ENCODE results near the gene ZBTB21. TPM values are rescaled to one million over a fixed set of nuclear protein-coding genes. Genes with fewer than 3 reads are reported as not detected.
A peak's percentile ranks its signal among the peaks of the same experiment; 100 is the strongest.

ZBTB21 gene
- total and polyA plus RNA-seq, 8 donors, result 2.9 to 9.5 (median 6.8) TPM

DNA sequence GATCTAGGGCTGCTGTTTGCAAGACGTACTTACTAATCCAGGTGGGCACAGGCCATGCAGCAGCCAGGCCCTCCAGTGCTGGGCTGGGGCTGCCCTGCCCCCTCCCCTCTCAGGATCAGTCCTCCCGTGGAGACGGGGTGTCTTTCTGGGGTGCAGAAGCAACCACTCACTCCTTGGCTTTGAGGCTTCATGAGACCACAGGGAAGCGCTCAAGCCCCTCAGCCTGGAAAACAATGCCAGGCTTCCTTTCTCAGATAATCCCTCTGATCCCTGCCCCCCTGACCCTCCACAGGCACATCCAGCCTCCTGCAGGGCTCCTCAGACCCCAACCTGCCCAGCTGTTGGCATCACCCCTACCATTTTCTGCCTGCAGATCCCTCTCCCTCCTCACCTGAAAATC lies 42.5 kb downstream of the ZBTB21 start:
- Histone ChIP-seq H3K36me3 (no peaks in the 10 kb centered on the region), H3K27me3 (no peaks in the 10 kb centered on the region), H3K4me3 (no peak overlapping the region), H3K9me3 (no peaks in the 10 kb centered on the region), H3K27ac (no peak overlapping the region), H3K4me1 (no peaks in the 10 kb centered on the region)
- 79 to 83% methylated on average over 4 of the region's 4 CpGs for WGBS, 2 donors
- TF ChIP-seq, protein P1, sequence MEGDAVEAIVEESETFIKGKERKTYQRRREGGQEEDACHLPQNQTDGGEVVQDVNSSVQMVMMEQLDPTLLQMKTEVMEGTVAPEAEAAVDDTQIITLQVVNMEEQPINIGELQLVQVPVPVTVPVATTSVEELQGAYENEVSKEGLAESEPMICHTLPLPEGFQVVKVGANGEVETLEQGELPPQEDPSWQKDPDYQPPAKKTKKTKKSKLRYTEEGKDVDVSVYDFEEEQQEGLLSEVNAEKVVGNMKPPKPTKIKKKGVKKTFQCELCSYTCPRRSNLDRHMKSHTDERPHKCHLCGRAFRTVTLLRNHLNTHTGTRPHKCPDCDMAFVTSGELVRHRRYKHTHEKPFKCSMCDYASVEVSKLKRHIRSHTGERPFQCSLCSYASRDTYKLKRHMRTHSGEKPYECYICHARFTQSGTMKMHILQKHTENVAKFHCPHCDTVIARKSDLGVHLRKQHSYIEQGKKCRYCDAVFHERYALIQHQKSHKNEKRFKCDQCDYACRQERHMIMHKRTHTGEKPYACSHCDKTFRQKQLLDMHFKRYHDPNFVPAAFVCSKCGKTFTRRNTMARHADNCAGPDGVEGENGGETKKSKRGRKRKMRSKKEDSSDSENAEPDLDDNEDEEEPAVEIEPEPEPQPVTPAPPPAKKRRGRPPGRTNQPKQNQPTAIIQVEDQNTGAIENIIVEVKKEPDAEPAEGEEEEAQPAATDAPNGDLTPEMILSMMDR (IDR thresholded peaks at IDR 0.05), result no peak
- peak in 1 of 6 donors; percentile 5 for DNase-seq
- ATAC-seq, result no peak
- intact Hi-C loops (cut with DNase I), result no loop called here
- no peak for FAIRE-seq

DNA sequence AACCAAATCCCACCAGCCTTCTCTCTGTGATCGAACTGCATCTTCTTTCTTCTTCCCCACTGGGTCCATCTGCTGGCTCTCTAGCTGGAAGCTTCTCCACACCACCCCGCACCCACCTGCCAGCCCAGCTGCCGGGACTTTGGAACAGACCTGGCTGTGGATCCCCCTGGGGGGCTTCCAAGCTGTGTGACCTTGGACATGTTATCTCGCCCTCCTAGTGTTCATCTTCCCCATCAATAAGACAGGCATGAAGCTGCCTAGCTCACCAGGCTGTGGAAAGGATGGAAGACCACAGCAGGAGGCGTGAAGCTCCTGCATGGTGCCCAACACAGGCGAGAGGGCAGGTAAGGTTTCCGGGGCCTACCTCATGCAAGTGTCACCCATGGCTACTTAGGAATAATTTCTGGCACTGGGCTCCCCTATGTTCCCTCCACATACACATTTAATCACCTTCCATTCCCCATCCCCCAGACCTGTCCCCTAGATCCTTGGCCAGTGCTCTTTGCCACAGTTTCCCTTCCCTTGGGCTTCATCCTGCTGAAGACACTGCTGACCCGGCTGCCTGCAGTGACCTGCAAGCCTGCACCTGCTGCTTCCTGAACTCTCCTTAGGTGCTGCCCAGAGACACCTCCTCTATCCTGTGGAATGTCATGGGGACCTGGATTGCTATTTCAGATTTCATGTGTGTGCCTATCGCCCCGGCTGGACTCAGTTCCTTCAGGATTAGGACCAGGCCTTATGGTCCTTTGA lies 43.1 kb downstream of the ZBTB21 start:
- intact Hi-C loops (cut with DNase I), result no loop called here
- FAIRE-seq (no peak), DNase-seq (peak in 2 of 6 donors; percentile 8), ATAC-seq (no peak)
- no peaks in the 10 kb centered on the region for H3K9me3 ChIP-seq
- H3K27me3 ChIP-seq, result no peaks in the 10 kb centered on the region
- no peaks in the 10 kb centered on the region for H3K4me1 ChIP-seq
- 81 to 90% methylated on average over 10 of the region's 10 CpGs for WGBS, 2 donors
- no peak overlapping the region for H3K4me3 ChIP-seq
- no peak overlapping the region for H3K27ac ChIP-seq
- no peaks in the 10 kb centered on the region for H3K36me3 ChIP-seq
- TF ChIP-seq, protein P1 (IDR thresholded peaks at IDR 0.05), result no peak

DNA sequence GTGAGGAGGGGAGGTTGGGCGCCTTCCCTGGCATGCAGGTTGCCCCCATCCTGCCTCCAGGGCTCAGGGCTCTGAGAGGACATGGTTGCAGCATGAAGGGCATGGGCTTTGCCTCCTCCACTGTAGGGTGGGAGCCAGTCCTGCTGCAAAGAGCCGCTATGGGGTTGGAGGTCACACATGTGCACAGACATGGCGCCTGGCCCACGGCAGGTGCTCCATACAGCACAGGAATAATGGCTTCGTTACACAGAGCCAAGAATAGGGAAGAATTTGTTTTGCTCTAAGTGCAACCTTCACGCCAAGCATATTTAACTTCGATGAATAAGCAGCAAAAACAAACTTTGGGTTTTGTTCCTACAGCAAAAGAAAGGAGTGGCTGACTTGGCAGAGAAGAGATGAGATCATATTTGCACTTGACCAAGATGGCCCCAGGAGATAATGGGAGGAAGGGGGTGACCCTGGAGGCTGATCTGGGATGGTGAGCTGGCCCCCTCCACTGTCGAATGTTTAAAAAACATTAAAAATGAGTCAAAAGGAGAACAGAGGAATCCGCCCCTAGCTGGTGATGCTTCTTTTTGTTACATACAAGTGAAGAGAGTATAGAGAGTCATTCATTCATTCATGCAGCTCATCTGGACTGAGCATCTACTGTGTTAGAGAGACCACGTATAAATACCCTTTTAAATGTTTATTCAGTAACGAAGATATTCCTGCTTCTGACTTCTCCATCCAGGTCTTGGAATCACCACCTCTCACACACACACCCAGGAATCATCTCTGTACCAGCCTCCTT lies 43.9 kb downstream of the ZBTB21 start:
- intact Hi-C loops (cut with DNase I), result no loop called here
- no peaks in the 10 kb centered on the region for H3K9me3 ChIP-seq
- no peaks in the 10 kb centered on the region for H3K4me1 ChIP-seq
- no peak overlapping the region for H3K27ac ChIP-seq
- H3K27me3 ChIP-seq, result no peaks in the 10 kb centered on the region
- no peak overlapping the region for H3K4me3 ChIP-seq
- FAIRE-seq, result no peak
- no peak for ATAC-seq
- 76 to 81% methylated on average over 11 of the region's 11 CpGs for WGBS, 2 donors
- H3K36me3 ChIP-seq, result no peaks in the 10 kb centered on the region
- no peak for DNase-seq
- TF ChIP-seq, protein P1 (IDR thresholded peaks at IDR 0.05), result no peak

DNA sequence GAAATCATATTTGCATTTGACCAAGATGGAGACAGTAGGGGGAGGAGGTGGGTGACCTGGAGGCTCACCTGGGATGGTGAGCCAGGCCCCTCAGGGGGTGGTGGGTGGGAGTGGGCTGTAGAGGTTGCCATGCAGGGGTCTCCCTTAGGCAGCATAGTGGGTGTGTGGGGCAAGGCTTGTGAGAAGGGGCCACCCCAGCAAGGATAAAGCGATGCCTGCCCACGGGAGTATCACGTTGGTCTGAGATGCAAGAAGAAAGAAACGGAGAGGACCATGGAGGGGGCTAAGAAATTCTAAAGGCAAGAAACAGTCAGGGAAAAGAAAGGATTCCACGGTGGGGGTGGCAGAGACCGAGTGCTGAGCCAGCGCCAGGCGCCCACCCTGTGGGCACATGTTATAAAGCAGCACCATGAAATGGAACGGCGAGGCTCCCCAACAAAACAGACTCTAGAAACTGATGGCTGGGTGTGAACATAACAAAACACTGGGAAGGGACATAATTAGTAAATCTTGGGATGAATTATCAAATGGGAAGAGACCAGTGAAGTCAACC lies 44.6 kb downstream of the ZBTB21 start:
- TF ChIP-seq, protein P1 (IDR thresholded peaks at IDR 0.05), result no peak
- intact Hi-C loops (cut with DNase I), result no loop called here
- Histone ChIP-seq H3K27ac (no peak overlapping the region), H3K27me3 (no peaks in the 10 kb centered on the region), H3K4me3 (no peak overlapping the region), H3K36me3 (no peaks in the 10 kb centered on the region), H3K4me1 (no peaks in the 10 kb centered on the region), H3K9me3 (no peaks in the 10 kb centered on the region)
- DNase-seq (peak in 1 of 6 donors; percentile 3), FAIRE-seq (no peak), ATAC-seq (no peak)
- 84 to 89% methylated on average over 10 of the region's 10 CpGs for WGBS, 2 donors
